Fibroblast of lung (primary cell): Measurements from ENCODE around the gene SEC14L5.

Experiments
- CTCF ChIP-seq, 2 donors: IDR thresholded peaks in 1 of 2; conservative IDR thresholded peaks in 1 of 2; 1 replicate in 1 of 2; 2 replicates in 1 of 2; pipeline ENCODE4 v1.5.1; 2011 to 2012; ENCODE audit warnings: low read length in 2 of 2, control low read depth in 1 of 2, inconsistent platforms in 1 of 2, low read depth in 1 of 2, mild to moderate bottlenecking in 1 of 2
- EZH2 ChIP-seq: IDR thresholded peaks from 2 replicates; pipeline ENCODE4 v1.5.1; 2012; ENCODE audit warnings: low read length, control low read depth, mild to moderate bottlenecking; ENCODE audit errors: missing control alignments

GRCh38 chr16:4972938-4973587 is 14.9 kb downstream of the SEC14L5 start:
- no peak for TF ChIP-seq CTCF (conservative IDR thresholded peaks at IDR 0.05 in 1 of 2, IDR thresholded peaks at IDR 0.05 in 1 of 2; ENCODE audit: low read depth in 1 of 2, low read length in 2 of 2)
- no peak for TF ChIP-seq EZH2
